ENCODE data around the gene PLXNB2.

The PLXNB2 gene

GRCh38 chr22:50225200-50225969, 82.1 kb downstream of the PLXNB2 start:
- DNase-seq, result no peak
